H1 (cell line): ENCODE data around the gene KCP. TPM values are rescaled to one million over a fixed set of nuclear protein-coding genes. Genes with fewer than 3 reads are reported as not detected.

Source experiments
- CTCF ChIA-PET: fragments of 300-600 bp; sonication (Branson Sonifier 250); formaldehyde crosslinking; loops from one replicate; lab custom pipeline; 2021; ENCODE audit not compliant: partially characterized antibody; lab: Charles Lee
- POLR2A ChIA-PET: fragments of 300-600 bp; sonication (Branson Sonifier 250); formaldehyde crosslinking; loops from one replicate; lab custom pipeline; 2021; ENCODE audit warnings: inconsistent platforms; ENCODE audit not compliant: partially characterized antibody; lab: Charles Lee
- DNase-seq, 2 experiments: peaks; one replicate each; pipeline versions ENCODE4 v3.0.0 to v3.0.0-alpha.2; 2010 to 2022; ENCODE audit warnings: low spot score in 2 of 2, low read depth in 1 of 2, mixed read lengths in 1 of 2
- FAIRE-seq: peaks from 2 replicates; lab custom pipeline; 2011; peaks lifted over from hg19 to GRCh38; lab: Jason Lieb, UNC
- H2AFZ ChIP-seq: 2 replicates; pipeline ENCODE4 v1.8.1; 2012; ENCODE audit warnings: low read length, inconsistent platforms
- H2AK5ac ChIP-seq: 2 replicates; pipeline ENCODE4 v1.6.1; 2013; ENCODE audit warnings: low read depth, low read length
- H2BK120ac ChIP-seq: replicated peaks from 2 replicates; pipeline ENCODE3; 2013; ENCODE audit warnings: low read depth, low read length, inconsistent platforms
- H2BK12ac ChIP-seq: 2 replicates; pipeline ENCODE4 v1.6.1; 2013; ENCODE audit warnings: low read depth, low read length
- H2BK15ac ChIP-seq: 2 replicates; pipeline ENCODE4 v1.6.1; 2013; ENCODE audit warnings: low read length
- H2BK20ac ChIP-seq: 2 replicates; pipeline ENCODE4 v1.6.1; 2013; ENCODE audit warnings: low read length
- H2BK5ac ChIP-seq: 2 replicates; pipeline ENCODE4 v1.6.1; 2013; ENCODE audit warnings: low read depth, low read length
- H3K14ac ChIP-seq: 2 replicates; pipeline ENCODE4 v1.6.1; 2013; ENCODE audit warnings: inconsistent platforms; ENCODE audit not compliant: insufficient read length
- H3K18ac ChIP-seq: 2 replicates; pipeline ENCODE4 v1.6.1; 2013; ENCODE audit warnings: low read length; ENCODE audit errors: extremely low read depth
- H3K23ac ChIP-seq: 2 replicates; pipeline ENCODE4 v1.6.1; 2013; ENCODE audit warnings: inconsistent platforms; ENCODE audit not compliant: insufficient read length
- H3K23me2 ChIP-seq: 2 replicates; pipeline ENCODE4 v1.6.1; 2013; ENCODE audit warnings: low read depth, low read length
- H3K27ac ChIP-seq: 2 replicates; pipeline ENCODE4 v1.6.1; 2011; ENCODE audit warnings: low read depth, low read length, inconsistent platforms
- H3K27me3 ChIP-seq, 4 experiments: replicated peaks in 1 of 4; 1 replicate in 1 of 4; 2 replicates in 3 of 4; pipeline versions ENCODE4 v1.6.1 to v1.8.1; 2011 to 2013; ENCODE audit warnings: low read length in 3 of 4, mild to moderate bottlenecking in 3 of 4, inconsistent platforms in 2 of 4, mixed read lengths in 2 of 4, moderate library complexity in 1 of 4; ENCODE audit not compliant: control insufficient read depth in 3 of 4, insufficient read depth in 3 of 4; ENCODE audit errors: extremely low read depth in 1 of 4
- H3K36me3 ChIP-seq, 4 experiments: 2 replicates each; pipeline versions ENCODE4 v1.6.1 to v1.8.1; 2011 to 2013; ENCODE audit warnings: mild to moderate bottlenecking in 4 of 4, low read length in 3 of 4, moderate library complexity in 2 of 4, control low read depth in 1 of 4, inconsistent platforms in 1 of 4; ENCODE audit not compliant: insufficient read depth in 4 of 4, control insufficient read depth in 2 of 4
- H3K4ac ChIP-seq: replicated peaks from 2 replicates; pipeline ENCODE3; 2013; ENCODE audit warnings: low read length, low read depth, mixed read lengths, inconsistent platforms; ENCODE audit not compliant: insufficient read length
- H3K4me1 ChIP-seq, 4 experiments: replicated peaks in 1 of 4; 1 replicate in 1 of 4; 2 replicates in 3 of 4; pipeline versions ENCODE4 v1.6.1 to v1.8.1; 2011 to 2013; ENCODE audit warnings: low read length in 3 of 4, inconsistent platforms in 2 of 4, mixed read lengths in 1 of 4; ENCODE audit not compliant: insufficient read depth in 4 of 4, control insufficient read depth in 3 of 4
- H3K4me2 ChIP-seq, 2 experiments: 2 replicates each; pipeline versions ENCODE4 v1.6.1 to v1.8.1; 2011 to 2013; ENCODE audit warnings: low read depth in 2 of 2, low read length in 2 of 2, control low read depth in 1 of 2, inconsistent platforms in 1 of 2, mild to moderate bottlenecking in 1 of 2; ENCODE audit not compliant: insufficient read depth in 1 of 2
- H3K4me3 ChIP-seq, 4 experiments: fragments of 200-600, 300-600 bp in 1 of 4; sonication (generic), shearing (Covaris generic), sonication (Bioruptor Twin) in 1 of 4; 2 replicates each; pipeline versions ENCODE4 v1.5.1 to v1.8.1; 2011 to 2016; ENCODE audit warnings: low read length in 4 of 4, low read depth in 3 of 4, control low read depth in 2 of 4, inconsistent platforms in 2 of 4, mild to moderate bottlenecking in 2 of 4, mixed read lengths in 1 of 4, moderate library complexity in 1 of 4; ENCODE audit not compliant: insufficient read depth in 2 of 4; ENCODE audit errors: extremely low read depth in 1 of 4
- H3K56ac ChIP-seq: replicated peaks from 2 replicates; pipeline ENCODE3; 2013; ENCODE audit warnings: low read depth, mild to moderate bottlenecking, mixed read lengths, low read length, inconsistent platforms; ENCODE audit not compliant: insufficient read length
- H3K79me1 ChIP-seq: 2 replicates; pipeline ENCODE4 v1.6.1; 2013; ENCODE audit warnings: low read depth, low read length, control low read depth
- H3K79me2 ChIP-seq, 2 experiments: 2 replicates each; pipeline versions ENCODE4 v1.6.1 to v1.8.1; 2012 to 2013; ENCODE audit warnings: low read length in 2 of 2, mild to moderate bottlenecking in 2 of 2, inconsistent platforms in 1 of 2; ENCODE audit not compliant: insufficient read depth in 2 of 2, control insufficient read depth in 1 of 2
- H3K9ac ChIP-seq, 4 experiments: replicated peaks in 1 of 4; 1 replicate in 1 of 4; 2 replicates in 3 of 4; pipeline versions ENCODE4 v1.6.1 to v1.8.1; 2011 to 2013; ENCODE audit warnings: low read depth in 3 of 4, low read length in 3 of 4, control low read depth in 2 of 4, mild to moderate bottlenecking in 2 of 4, moderate library complexity in 2 of 4, inconsistent platforms in 1 of 4; ENCODE audit errors: extremely low read depth in 1 of 4
- H3K9me3 ChIP-seq, 2 experiments: 2 replicates each; pipeline versions ENCODE4 v1.6.1 to v1.8.1; 2012 to 2013; ENCODE audit warnings: mild to moderate bottlenecking in 2 of 2, moderate library complexity in 2 of 2, control low read depth in 1 of 2, inconsistent platforms in 1 of 2, low read depth in 1 of 2, low read length in 1 of 2, mixed read lengths in 1 of 2; ENCODE audit not compliant: insufficient read depth in 2 of 2
- H4K20me1 ChIP-seq, 2 experiments: replicated peaks in 1 of 2; 2 replicates each; pipeline versions ENCODE3 to v1.8.1; 2011 to 2013; ENCODE audit warnings: inconsistent platforms in 2 of 2, low read length in 2 of 2, mild to moderate bottlenecking in 1 of 2; ENCODE audit not compliant: insufficient read depth in 2 of 2, control insufficient read depth in 1 of 2
- H4K5ac ChIP-seq: 2 replicates; pipeline ENCODE4 v1.6.1; 2013; ENCODE audit warnings: low read length, low read depth, mixed read lengths, inconsistent platforms; ENCODE audit not compliant: insufficient read length
- H4K8ac ChIP-seq: 2 replicates; pipeline ENCODE4 v1.8.0; 2013; ENCODE audit warnings: mild to moderate bottlenecking, moderate library complexity, low read length, inconsistent platforms; ENCODE audit not compliant: insufficient read depth; ENCODE audit errors: extremely low read depth
- H4K91ac ChIP-seq: replicated peaks from 2 replicates; pipeline ENCODE3; 2013; ENCODE audit warnings: low read length, mixed read lengths, inconsistent platforms; ENCODE audit not compliant: insufficient read length
- BCL11A ChIP-seq, 2 experiments: IDR thresholded peaks; one replicate each; pipeline ENCODE4 v1.6.1; 2011; ENCODE audit warnings: low read depth in 2 of 2, low read length in 2 of 2, mild to moderate bottlenecking in 2 of 2
- CTBP2 ChIP-seq: IDR thresholded peaks from 2 replicates; pipeline ENCODE4 v1.7.0; 2011; ENCODE audit warnings: borderline replicate concordance, mild to moderate bottlenecking, moderate library complexity, mixed read lengths, low read length; ENCODE audit not compliant: insufficient read depth, insufficient read length
- GABPA ChIP-seq: IDR thresholded peaks from 2 replicates; pipeline ENCODE4 v1.6.1; 2011; ENCODE audit warnings: mild to moderate bottlenecking, low read length, moderate library complexity, borderline replicate concordance; ENCODE audit not compliant: insufficient read depth
- KDM1A ChIP-seq: fragments of 200-600, 300-600 bp; sonication (generic); IDR thresholded peaks from 2 replicates; pipeline ENCODE4 v1.7.1; 2016; ENCODE audit warnings: mild to moderate bottlenecking, low read length, borderline replicate concordance
- NANOG ChIP-seq: IDR thresholded peaks from 2 replicates; pipeline ENCODE4 v1.6.1; 2011; ENCODE audit warnings: low read length, low read depth, mild to moderate bottlenecking, inconsistent platforms; ENCODE audit not compliant: insufficient read depth, poor library complexity, severe bottlenecking
- RAD21 ChIP-seq, 2 experiments: IDR thresholded peaks in 1 of 2; conservative IDR thresholded peaks in 1 of 2; 2 replicates each; pipeline ENCODE4 v1.6.1; 2011; ENCODE audit warnings: low read depth in 2 of 2, low read length in 2 of 2, improper control_type of control experiment in 1 of 2, inconsistent platforms in 1 of 2, mild to moderate bottlenecking in 1 of 2, moderate library complexity in 1 of 2
- RBBP5 ChIP-seq: IDR thresholded peaks from 2 replicates; pipeline ENCODE4 v1.7.1; 2012; ENCODE audit warnings: low read depth, mild to moderate bottlenecking, inconsistent platforms, low read length, moderate library complexity, borderline replicate concordance
- RFX5 ChIP-seq: IDR thresholded peaks from 2 replicates; pipeline ENCODE4 v1.6.1; 2011; ENCODE audit warnings: low read depth, low read length, improper control_type of control experiment, borderline replicate concordance
- SIRT6 ChIP-seq: IDR thresholded peaks from one replicate; pipeline ENCODE4 v1.7.1; 2012; ENCODE audit warnings: low read length, inconsistent platforms
- YY1 ChIP-seq: IDR thresholded peaks from 2 replicates; pipeline ENCODE4 v1.6.1; 2011; ENCODE audit warnings: low read depth, mild to moderate bottlenecking, low read length
- WGBS, 2 experiments: shearing (Covaris generic) in 1 of 2; methylation state at CpG; one replicate each; pipeline versions ENCODE4 v1.1.6 to v1.1.7; 2013 to 2015; ENCODE audit warnings: low lambda C conversion rate in 2 of 2, mixed read lengths in 2 of 2, inconsistent platforms in 1 of 2, low coverage in 1 of 2, missing lambda C conversion rate in 1 of 2; ENCODE audit not compliant: insufficient replicate concordance in 2 of 2, insufficient coverage in 1 of 2, insufficient read length in 1 of 2; ENCODE audit errors: extremely low coverage in 1 of 2, missing lambda C conversion rate in 1 of 2; 5-methylcytosine and 5-hydroxymethylcytosine counted together
- polyA plus RNA-seq, 7 experiments: library from polyadenylated mRNA; depleted of rRNA in 3 of 7; stranded (reverse) in 5 of 7; unstranded in 2 of 7; fragments of >200 nt in 5 of 7; fragments of 200-250 nt in 2 of 7; gene quantifications; 1 replicate in 5 of 7; 2 replicates in 1 of 7; 4 replicates in 1 of 7; pipeline versions ENCODE4 v1.2.1 to v1.2.3, GENCODE V29; 2011 to 2013; ENCODE audit warnings: missing spikeins in 2 of 7, mixed read lengths in 2 of 7
- total RNA-seq: library from RNA; stranded (reverse); fragmentation: NEBNext Ultra II Directional; extraction: Animal tissue kit (Norgen Biotek cat#: 25700); gene quantifications from 2 replicates; pipeline ENCODE4 v1.2.1, GENCODE V29; 2021

The KCP gene
- total and polyA plus RNA-seq, 2 of the 8 experiments (the other 6 are each of a cell fraction or from before 2014, with no cell fraction given), result 1.3 to 2.0 TPM

GRCh38 chr7:128883622-128884448 is 26.7 kb downstream of the KCP start:
- H3K79me1 ChIP-seq, result 0 out of 2 replicates have a peak, but pooled peaks cover 7% of the 10 kb centered on the region
- H2BK12ac ChIP-seq, result peak overlapping the region; percentile 17; the same call in 1 of the 2 replicates
- H2BK5ac ChIP-seq, result no peak overlapping the region
- no peaks in the 10 kb centered on the region for H3K27me3 ChIP-seq
- H3K56ac ChIP-seq, result no peak overlapping the region
- H3K4me2 ChIP-seq, result no peak overlapping the region
- H3K4ac ChIP-seq, result no peak overlapping the region
- CTCF ChIA-PET, result interaction anchor here (0.6 to 10.3 kb wide), 45 partner anchors 10 to 409 kb away, joined by 3 to 189 read pairs (median 4); partner anchors contain the start of genes ATP6V1F, CCDC136, GARIN1A and KCP
- H4K5ac ChIP-seq, result no peak overlapping the region
- no peak overlapping the region for H3K27ac ChIP-seq
- no peak overlapping the region for H3K4me3 ChIP-seq
- H3K23ac ChIP-seq, result no peak overlapping the region
- H2AK5ac ChIP-seq, result no peak overlapping the region
- no peak overlapping the region for H3K18ac ChIP-seq
- peaks cover 15% of the 10 kb centered on the region; the same call in 1 of the 2 replicates for H3K23me2 ChIP-seq
- H3K14ac ChIP-seq, result no peak overlapping the region
- FAIRE-seq (no peak), DNase-seq (peak; percentile 73 to 99)
- no peak overlapping the region for H2BK120ac ChIP-seq
- H3K9ac ChIP-seq, result no peak overlapping the region
- H3K79me2 ChIP-seq, result no peaks in the 10 kb centered on the region
- no peak overlapping the region for H4K91ac ChIP-seq
- no peaks in the 10 kb centered on the region for H3K36me3 ChIP-seq
- H2AFZ ChIP-seq, result no peak overlapping the region
- peak overlapping the region; percentile 81; the same call in 1 of the 2 replicates for H2BK15ac ChIP-seq
- peaks cover 0 to 14% (median 9%) of the 10 kb centered on the region in 4 experiments; a peak in 5 of 7 replicates for H3K4me1 ChIP-seq
- POLR2A ChIA-PET, result interaction anchor here (0.9 to 1.6 kb wide), 7 partner anchors 14 to 100 kb away, joined by 3 to 9 read pairs (median 3); partner anchors contain the start of gene ATP6V1F
- no peaks in the 10 kb centered on the region for H3K9me3 ChIP-seq
- no peak overlapping the region for H2BK20ac ChIP-seq
- peaks cover 0 to 12% of the 10 kb centered on the region in 2 experiments for H4K20me1 ChIP-seq
- H4K8ac ChIP-seq, result peak overlapping the region; percentile 91
- 58 to 100% methylated on average over 2 to 19 of the region's 19 CpGs for WGBS, 2 experiments
- TF ChIP-seq SIRT6, result no peak
- peak; percentile 86 to 89 for TF ChIP-seq RAD21 (IDR thresholded peaks at IDR 0.05 in 1 of 2, conservative IDR thresholded peaks at IDR 0.05 in 1 of 2; ENCODE audit: low read depth in 2 of 2, low read length in 2 of 2)
- no peak for TF ChIP-seq RFX5
- no peak for TF ChIP-seq BCL11A (IDR thresholded peaks at IDR 0.05; ENCODE audit: low read depth in 2 of 2, low read length in 2 of 2)
- TF ChIP-seq NANOG, result no peak
- peak; percentile 31; the same call in 1 of the 2 replicates for TF ChIP-seq GABPA
- TF ChIP-seq YY1, result 0 out of 2 replicates have a peak, but pooled peaks have one; percentile 18
- no peak for TF ChIP-seq KDM1A
- TF ChIP-seq CTBP2, result no peak
- TF ChIP-seq RBBP5, result no peak
